Peyer's patch (tissue), 4 donors: ENCODE measurements around the gene GHITM. TPM values are rescaled to one million over a fixed set of nuclear protein-coding genes. Genes with fewer than 3 reads are reported as not detected.
"Not testable (repeated sequence)": the region's sequence is repeated elsewhere in the genome, so short reads cannot be mapped to it uniquely, and the experiment has no call there.

Source experiments
- DNase-seq, 3 donors: peaks; one replicate each; pipeline ENCODE4 v3.0.0-alpha.2; 2017 to 2019
- H3K27ac ChIP-seq, 4 donors: fragments of 200-600 bp; sonication (generic); one replicate each; pipeline ENCODE4 v1.5.1; 2016 to 2019
- H3K27me3 ChIP-seq, 2 donors: fragments of 200-600 bp; sonication (generic); one replicate each; pipeline ENCODE4 v1.5.1; 2019
- H3K36me3 ChIP-seq, 3 donors: fragments of 200-600 bp; sonication (generic); one replicate each; pipeline ENCODE4 v1.5.1; 2016 to 2019
- H3K4me1 ChIP-seq, 4 donors: fragments of 200-600 bp; sonication (generic); one replicate each; pipeline ENCODE4 v1.5.1; 2016 to 2019
- H3K4me3 ChIP-seq, 4 donors: fragments of 200-600 bp; sonication (generic); 1 replicate in 3 of 4; 2 replicates in 1 of 4; pipeline ENCODE4 v1.5.1; 2016 to 2019; ENCODE audit warnings: mild to moderate bottlenecking in 1 of 4
- H3K9me3 ChIP-seq, 4 donors: fragments of 200-600 bp; sonication (generic); one replicate each; pipeline ENCODE4 v1.5.1; 2016 to 2019; ENCODE audit warnings: mild to moderate bottlenecking in 1 of 4
- POLR2A ChIP-seq, 2 donors: fragments of 450-650 bp; IDR thresholded peaks; one replicate each; pipeline ENCODE4 v1.5.1; 2017; ENCODE audit warnings: antibody characterized with exemption in 2 of 2, mild to moderate bottlenecking in 2 of 2, moderate library complexity in 2 of 2
- total RNA-seq, 4 donors: library from RNA; depleted of rRNA; stranded (reverse); fragments of >200 nt; gene quantifications; one replicate each; pipeline ENCODE4 v1.1.0, GENCODE V29; 2016
- TF ChIP-seq, protein P1 (sequence below), 6 experiments: fragments of 450-650 bp in 4 of 6; fragments of 200-600 bp in 2 of 6; sonication (generic) in 1 of 6; IDR thresholded peaks; one replicate each; pipeline ENCODE4 v1.5.1; 2017 to 2019; ENCODE audit warnings: antibody characterized with exemption in 6 of 6, mild to moderate bottlenecking in 3 of 6, moderate library complexity in 1 of 6

The GHITM gene
- total RNA-seq, 4 donors from 2014 or later: 111 to 270 (median 143) TPM

- TF ChIP-seq POLR2A (IDR thresholded peaks at IDR 0.05): no peak
- TF ChIP-seq, protein P1, sequence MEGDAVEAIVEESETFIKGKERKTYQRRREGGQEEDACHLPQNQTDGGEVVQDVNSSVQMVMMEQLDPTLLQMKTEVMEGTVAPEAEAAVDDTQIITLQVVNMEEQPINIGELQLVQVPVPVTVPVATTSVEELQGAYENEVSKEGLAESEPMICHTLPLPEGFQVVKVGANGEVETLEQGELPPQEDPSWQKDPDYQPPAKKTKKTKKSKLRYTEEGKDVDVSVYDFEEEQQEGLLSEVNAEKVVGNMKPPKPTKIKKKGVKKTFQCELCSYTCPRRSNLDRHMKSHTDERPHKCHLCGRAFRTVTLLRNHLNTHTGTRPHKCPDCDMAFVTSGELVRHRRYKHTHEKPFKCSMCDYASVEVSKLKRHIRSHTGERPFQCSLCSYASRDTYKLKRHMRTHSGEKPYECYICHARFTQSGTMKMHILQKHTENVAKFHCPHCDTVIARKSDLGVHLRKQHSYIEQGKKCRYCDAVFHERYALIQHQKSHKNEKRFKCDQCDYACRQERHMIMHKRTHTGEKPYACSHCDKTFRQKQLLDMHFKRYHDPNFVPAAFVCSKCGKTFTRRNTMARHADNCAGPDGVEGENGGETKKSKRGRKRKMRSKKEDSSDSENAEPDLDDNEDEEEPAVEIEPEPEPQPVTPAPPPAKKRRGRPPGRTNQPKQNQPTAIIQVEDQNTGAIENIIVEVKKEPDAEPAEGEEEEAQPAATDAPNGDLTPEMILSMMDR (IDR thresholded peaks at IDR 0.05): no peak
- Histone ChIP-seq H3K4me1 (no peaks in the 10 kb centered on the region), H3K27ac (no peak overlapping the region), H3K9me3 (no peaks in the 10 kb centered on the region), H3K36me3 (no peaks in the 10 kb centered on the region), H3K4me3 (no peak overlapping the region), H3K27me3 (no peaks in the 10 kb centered on the region)
- DNase-seq: no peak
Observed at GRCh38 chr10:84108797-84109196, 30.5 kb upstream of the GHITM start.

DNA sequence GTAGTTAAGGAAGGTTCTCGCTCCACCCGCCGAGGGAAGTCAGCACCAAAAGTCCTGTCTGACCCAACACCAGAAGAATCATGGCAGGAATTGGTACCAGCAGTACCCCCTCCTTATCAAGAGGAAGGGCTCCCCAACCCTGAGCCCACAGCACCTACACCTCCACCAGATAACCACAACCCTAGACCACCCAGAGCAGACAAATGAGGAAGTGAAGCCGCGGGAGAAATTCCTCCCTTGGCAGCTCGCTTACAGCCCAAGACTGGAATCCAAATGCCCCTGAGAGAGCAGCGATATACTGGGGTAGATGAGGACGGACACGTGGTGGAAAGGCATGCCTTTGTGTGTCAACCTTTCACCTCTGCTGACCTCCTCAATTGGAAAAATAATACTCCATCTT lies 29.5 kb upstream of the GHITM start:
- H3K4me1 ChIP-seq, H3K27me3 ChIP-seq, H3K36me3 ChIP-seq: not testable (repeated sequence)

DNA sequence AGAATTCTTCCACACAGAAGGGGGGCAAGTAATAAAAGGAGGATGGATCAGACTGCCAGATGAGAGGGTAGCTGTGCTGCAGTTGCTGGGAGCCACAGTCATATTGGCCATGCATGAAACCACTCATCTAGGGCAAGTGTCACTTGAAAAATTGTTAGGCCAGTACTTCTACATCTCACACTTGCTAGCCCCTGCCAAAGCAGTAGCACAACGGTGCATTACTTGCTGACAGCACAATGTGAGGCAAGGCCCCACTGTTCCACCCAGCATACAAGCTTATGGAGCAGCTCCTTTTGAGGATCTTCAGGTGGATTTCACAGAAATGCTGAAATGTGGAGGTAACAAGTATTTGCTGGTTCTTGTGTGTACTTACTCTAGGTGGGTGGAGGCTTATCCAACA lies 25.8 kb upstream of the GHITM start:
- not testable (repeated sequence) for H3K27ac ChIP-seq, H3K4me1 ChIP-seq, H3K27me3 ChIP-seq, DNase-seq, H3K4me3 ChIP-seq, H3K36me3 ChIP-seq, H3K9me3 ChIP-seq

More for the DNA sequence above, 29.5 kb upstream of the GHITM start:
- H3K9me3 ChIP-seq, DNase-seq, H3K4me3 ChIP-seq, H3K27ac ChIP-seq: not testable (repeated sequence)

DNA sequence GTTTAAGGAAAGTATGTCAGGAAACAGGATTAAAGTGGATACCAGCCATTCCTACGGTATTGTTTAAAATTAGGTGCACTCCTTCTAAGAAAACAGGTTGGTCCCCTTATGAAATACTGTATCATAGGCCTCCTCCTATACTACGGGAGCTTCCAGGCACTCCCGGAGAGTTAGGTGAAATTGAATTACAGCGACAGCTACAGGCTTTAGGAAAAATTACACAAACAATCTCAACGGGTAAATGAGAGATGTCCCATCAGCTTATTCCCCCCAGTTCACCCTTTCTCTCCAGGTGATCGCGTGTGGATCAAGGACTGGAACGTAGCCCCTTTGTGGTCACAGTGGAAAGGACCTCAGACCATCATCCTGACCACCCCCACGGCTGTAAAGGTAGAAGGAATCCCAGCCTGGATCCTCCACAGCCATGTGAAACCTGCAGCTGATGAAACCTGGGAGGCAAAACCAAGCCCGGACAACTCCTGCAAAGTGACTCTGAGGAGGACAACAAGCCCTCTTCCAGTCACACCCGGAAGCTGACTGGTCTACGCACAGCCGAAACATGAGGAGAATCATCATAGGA lies 25.1 kb upstream of the GHITM start:
- no peaks in the 10 kb centered on the region for H3K9me3 ChIP-seq
- no peak for TF ChIP-seq POLR2A (IDR thresholded peaks at IDR 0.05)
- TF ChIP-seq, protein P1 (IDR thresholded peaks at IDR 0.05): peak in 4 of 6 experiments; percentile 9 to 40 (median 17)
- no peaks in the 10 kb centered on the region for H3K4me1 ChIP-seq
- no peaks in the 10 kb centered on the region for H3K36me3 ChIP-seq
- H3K27me3 ChIP-seq: no peaks in the 10 kb centered on the region
- no peak overlapping the region for H3K27ac ChIP-seq
- no peak overlapping the region for H3K4me3 ChIP-seq
- no peak for DNase-seq

- not testable (repeated sequence) for DNase-seq, H3K4me1 ChIP-seq, H3K27me3 ChIP-seq, H3K4me3 ChIP-seq, H3K9me3 ChIP-seq, H3K36me3 ChIP-seq
- peak overlapping the region in 1 of 4 donors; percentile 26 for H3K27ac ChIP-seq
Observed at GRCh38 chr10:84117204-84117603, 22.1 kb upstream of the GHITM start.

DNA sequence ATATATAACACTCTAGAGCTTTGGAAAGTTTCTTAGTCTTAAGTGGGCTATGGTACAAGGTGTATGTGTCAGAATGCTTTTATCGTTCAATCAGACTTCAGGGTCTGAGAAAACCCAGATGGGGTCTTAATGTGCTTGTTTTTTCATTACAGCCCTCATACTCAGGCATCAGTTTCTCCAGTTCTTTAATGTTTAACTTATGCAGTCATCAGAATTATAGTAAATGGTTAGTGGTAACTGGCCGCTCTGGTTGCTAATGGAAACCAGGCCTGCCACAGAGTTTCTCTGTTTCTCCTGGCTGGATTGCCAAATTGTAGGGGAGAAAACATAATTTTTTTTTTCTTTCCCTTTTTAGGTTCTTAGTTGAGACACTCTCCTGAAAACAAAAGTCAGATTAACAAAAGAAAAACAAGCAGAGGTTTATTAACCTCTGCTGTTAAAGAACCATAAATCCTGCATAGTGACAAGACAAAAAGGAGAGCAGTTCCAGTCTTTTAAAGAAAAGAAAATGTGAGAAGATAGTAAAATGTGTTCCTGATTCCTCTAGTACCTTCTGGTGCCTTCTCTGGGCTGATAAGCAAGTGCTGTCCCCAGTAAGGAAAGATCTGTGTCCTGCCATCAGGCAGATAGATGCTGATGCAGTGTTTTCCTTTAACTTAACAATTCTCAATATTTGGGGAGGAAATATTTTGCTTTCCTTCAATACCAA lies 21.5 kb upstream of the GHITM start:
- Histone ChIP-seq H3K9me3 (no peaks in the 10 kb centered on the region), H3K36me3 (no peaks in the 10 kb centered on the region), H3K4me1 (no peaks in the 10 kb centered on the region), H3K27ac (no peak overlapping the region), H3K27me3 (no peaks in the 10 kb centered on the region), H3K4me3 (no peak overlapping the region)
- no peak for TF ChIP-seq POLR2A (IDR thresholded peaks at IDR 0.05)
- TF ChIP-seq, protein P1 (IDR thresholded peaks at IDR 0.05): no peak
- DNase-seq: no peak

GRCh38 chr10:84118395-84119006 lies 20.8 kb upstream of the GHITM start:
- H3K27ac ChIP-seq: no peak overlapping the region
- TF ChIP-seq, protein P1 (IDR thresholded peaks at IDR 0.05): no peak
- TF ChIP-seq POLR2A (IDR thresholded peaks at IDR 0.05): no peak
- DNase-seq: no peak
- H3K9me3 ChIP-seq: no peaks in the 10 kb centered on the region
- H3K27me3 ChIP-seq: no peaks in the 10 kb centered on the region
- no peak overlapping the region for H3K4me3 ChIP-seq
- H3K4me1 ChIP-seq: no peaks in the 10 kb centered on the region
- no peaks in the 10 kb centered on the region for H3K36me3 ChIP-seq
